ENCODE measurements around the gene LAPTM5. TPM values are rescaled to one million over a fixed set of nuclear protein-coding genes. Genes with fewer than 3 reads are reported as not detected.

The LAPTM5 gene
- total and polyA plus RNA-seq, 2 of the 13 experiments (the other 11 are each of a cell fraction or from before 2014, with no cell fraction given) = 0.41 to 0.86 TPM

GRCh38 chr1:30685796-30686165 lies 71.8 kb downstream of the LAPTM5 start:
- no peak overlapping the region for H3K9ac ChIP-seq (ENCODE audit: insufficient read depth, low read depth, low read length)
- no peaks in the 10 kb centered on the region for H3K36me3 ChIP-seq (replicated peaks in 1 of 2; ENCODE audit: control insufficient read depth in 1 of 2, insufficient read depth in 2 of 2, low read length in 2 of 2)
- no peaks in the 10 kb centered on the region for H3K79me2 ChIP-seq (ENCODE audit: insufficient read depth, low read length)
- H3K27me3 ChIP-seq (ENCODE audit: control insufficient read depth in 1 of 2, insufficient read depth in 2 of 2, low read length in 2 of 2) = peaks cover 1 to 2% of the 10 kb centered on the region in 2 experiments; a peak in 2 of 5 replicates
- no peaks in the 10 kb centered on the region for H4K20me1 ChIP-seq (ENCODE audit: insufficient read depth, low read length)
- BruUV-seq (replicated peaks) = no TSS peak
- H3K9me3 ChIP-seq (ENCODE audit: low read length) = no peaks in the 10 kb centered on the region
- 15% methylated on average over 6 of the region's 11 CpGs for WGBS (ENCODE audit: low lambda C conversion rate)
- DNase-seq (ENCODE audit: low spot score) (no peak), ATAC-seq (no peak; the same call in 1 of the 3 replicates), FAIRE-seq (no peak)
- H3K4me2 ChIP-seq (ENCODE audit: low read depth, low read length) = peak overlapping the region; percentile 65
- ChIA-PET POLR2A (interaction anchor here (0.7 kb wide), 1 partner anchor 1321 kb away, joined by 3 read pairs; no protein-coding TSS in a partner anchor), CTCF (ENCODE audit: low intra/inter-chr PET ratio, low total read pairs) (no interaction called here)
- no peak overlapping the region for H2AFZ ChIP-seq (ENCODE audit: low read length)
- in situ Hi-C loops (cut with HindIII; ENCODE audit: extremely low pct_ligation_motif_present, low pct_unique_long_range_greater_than_20kb) = loop anchor here (25.0 kb wide), 1 partner anchor 1348 kb away; no protein-coding TSS in a partner anchor
- no peak overlapping the region for H3K27ac ChIP-seq (ENCODE audit: extremely low read length, insufficient read depth, low read length)
- H3K4me3 ChIP-seq (replicated peaks in 1 of 3; ENCODE audit: insufficient read depth in 1 of 3, low read depth in 2 of 3, low read length in 3 of 3) = peak overlapping the region in 2 of 3 experiments; percentile 35 to 53; a peak in 4 of 6 replicates
- intact Hi-C loops (cut with micrococcal nuclease; ENCODE audit: unreplicated experiment) = no loop called here
- H3K4me1 ChIP-seq (ENCODE audit: insufficient read depth, low read length) = peaks cover 6% of the 10 kb centered on the region; the same call in 1 of the 2 replicates
- TF ChIP-seq LBX2 (CRISPR knock-in tag; IDR thresholded peaks at IDR 0.05; ENCODE audit: borderline replicate concordance) (no peak), ZNF607 (CRISPR knock-in tag; IDR thresholded peaks at IDR 0.05; ENCODE audit: borderline replicate concordance) (no peak), HNRNPL (IDR thresholded peaks at IDR 0.05; ENCODE audit: low read depth, low read length) (no peak), ZNF280B (CRISPR knock-in tag; IDR thresholded peaks at IDR 0.05; ENCODE audit: borderline replicate concordance) (no peak), ZFP1 (CRISPR knock-in tag; IDR thresholded peaks at IDR 0.05) (no peak), HNRNPLL (IDR thresholded peaks at IDR 0.05; ENCODE audit: low read depth, low read length, poor library complexity, severe bottlenecking) (no peak), GATA4 (IDR thresholded peaks at IDR 0.05; ENCODE audit: borderline replicate concordance, low read depth) (no peak), PHF5A (CRISPR knock-in tag; IDR thresholded peaks at IDR 0.05; ENCODE audit: low read depth, unreplicated experiment) (no peak), PRDM10 (CRISPR knock-in tag; IDR thresholded peaks at IDR 0.05; ENCODE audit: low read depth) (no peak)
- TF ChIP-seq, protein P1, sequence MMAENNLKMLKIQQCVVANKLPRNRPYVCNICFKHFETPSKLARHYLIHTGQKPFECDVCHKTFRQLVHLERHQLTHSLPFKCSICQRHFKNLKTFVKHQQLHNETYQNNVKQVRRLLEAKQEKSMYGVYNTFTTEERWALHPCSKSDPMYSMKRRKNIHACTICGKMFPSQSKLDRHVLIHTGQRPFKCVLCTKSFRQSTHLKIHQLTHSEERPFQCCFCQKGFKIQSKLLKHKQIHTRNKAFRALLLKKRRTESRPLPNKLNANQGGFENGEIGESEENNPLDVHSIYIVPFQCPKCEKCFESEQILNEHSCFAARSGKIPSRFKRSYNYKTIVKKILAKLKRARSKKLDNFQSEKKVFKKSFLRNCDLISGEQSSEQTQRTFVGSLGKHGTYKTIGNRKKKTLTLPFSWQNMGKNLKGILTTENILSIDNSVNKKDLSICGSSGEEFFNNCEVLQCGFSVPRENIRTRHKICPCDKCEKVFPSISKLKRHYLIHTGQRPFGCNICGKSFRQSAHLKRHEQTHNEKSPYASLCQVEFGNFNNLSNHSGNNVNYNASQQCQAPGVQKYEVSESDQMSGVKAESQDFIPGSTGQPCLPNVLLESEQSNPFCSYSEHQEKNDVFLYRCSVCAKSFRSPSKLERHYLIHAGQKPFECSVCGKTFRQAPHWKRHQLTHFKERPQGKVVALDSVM (CRISPR knock-in tag; IDR thresholded peaks at IDR 0.05) = no peak
- TF ChIP-seq, protein P2, sequence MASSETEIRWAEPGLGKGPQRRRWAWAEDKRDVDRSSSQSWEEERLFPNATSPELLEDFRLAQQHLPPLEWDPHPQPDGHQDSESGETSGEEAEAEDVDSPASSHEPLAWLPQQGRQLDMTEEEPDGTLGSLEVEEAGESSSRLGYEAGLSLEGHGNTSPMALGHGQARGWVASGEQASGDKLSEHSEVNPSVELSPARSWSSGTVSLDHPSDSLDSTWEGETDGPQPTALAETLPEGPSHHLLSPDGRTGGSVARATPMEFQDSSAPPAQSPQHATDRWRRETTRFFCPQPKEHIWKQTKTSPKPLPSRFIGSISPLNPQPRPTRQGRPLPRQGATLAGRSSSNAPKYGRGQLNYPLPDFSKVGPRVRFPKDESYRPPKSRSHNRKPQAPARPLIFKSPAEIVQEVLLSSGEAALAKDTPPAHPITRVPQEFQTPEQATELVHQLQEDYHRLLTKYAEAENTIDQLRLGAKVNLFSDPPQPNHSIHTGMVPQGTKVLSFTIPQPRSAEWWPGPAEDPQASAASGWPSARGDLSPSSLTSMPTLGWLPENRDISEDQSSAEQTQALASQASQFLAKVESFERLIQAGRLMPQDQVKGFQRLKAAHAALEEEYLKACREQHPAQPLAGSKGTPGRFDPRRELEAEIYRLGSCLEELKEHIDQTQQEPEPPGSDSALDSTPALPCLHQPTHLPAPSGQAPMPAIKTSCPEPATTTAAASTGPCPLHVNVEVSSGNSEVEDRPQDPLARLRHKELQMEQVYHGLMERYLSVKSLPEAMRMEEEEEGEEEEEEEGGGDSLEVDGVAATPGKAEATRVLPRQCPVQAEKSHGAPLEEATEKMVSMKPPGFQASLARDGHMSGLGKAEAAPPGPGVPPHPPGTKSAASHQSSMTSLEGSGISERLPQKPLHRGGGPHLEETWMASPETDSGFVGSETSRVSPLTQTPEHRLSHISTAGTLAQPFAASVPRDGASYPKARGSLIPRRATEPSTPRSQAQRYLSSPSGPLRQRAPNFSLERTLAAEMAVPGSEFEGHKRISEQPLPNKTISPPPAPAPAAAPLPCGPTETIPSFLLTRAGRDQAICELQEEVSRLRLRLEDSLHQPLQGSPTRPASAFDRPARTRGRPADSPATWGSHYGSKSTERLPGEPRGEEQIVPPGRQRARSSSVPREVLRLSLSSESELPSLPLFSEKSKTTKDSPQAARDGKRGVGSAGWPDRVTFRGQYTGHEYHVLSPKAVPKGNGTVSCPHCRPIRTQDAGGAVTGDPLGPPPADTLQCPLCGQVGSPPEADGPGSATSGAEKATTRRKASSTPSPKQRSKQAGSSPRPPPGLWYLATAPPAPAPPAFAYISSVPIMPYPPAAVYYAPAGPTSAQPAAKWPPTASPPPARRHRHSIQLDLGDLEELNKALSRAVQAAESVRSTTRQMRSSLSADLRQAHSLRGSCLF (CRISPR knock-in tag; IDR thresholded peaks at IDR 0.05; ENCODE audit: borderline replicate concordance) = no peak

All from HepG2 (cell line).